ENCODE results near the gene CACNG8.
"Not testable (repeated sequence)": the region's sequence is repeated elsewhere in the genome, so short reads cannot be mapped to it uniquely, and the experiment has no call there.

Gene CACNG8

GRCh38 chr19:54035215-54036178 is 72.8 kb downstream of the CACNG8 start:
- no peak for DNase-seq (ENCODE audit: low read depth)

GRCh38 chr19:54036542-54036941 is 73.8 kb downstream of the CACNG8 start:
- DNase-seq (ENCODE audit: low read depth): not testable (repeated sequence)

All from activated T-helper 1 cell treated with Interleukin-2 at 50 U/mL for 16 hours (primary cell).